Fibroblast of lung (primary cell): Measurements from ENCODE around the gene MSMB. TPM values are rescaled to one million over a fixed set of nuclear protein-coding genes. Genes with fewer than 3 reads are reported as not detected.

Experiments used
- DNase-seq, 2 donors: peaks; one replicate each; pipeline versions ENCODE4 v3.0.0 to v3.0.0-alpha.2; 2010; ENCODE audit warnings: low read depth in 2 of 2
- H2AFZ ChIP-seq: 2 replicates; pipeline ENCODE4 v1.5.1; 2012; ENCODE audit warnings: low read length, control low read depth, inconsistent platforms
- H3K27ac ChIP-seq: 2 replicates; pipeline ENCODE4 v1.5.1; 2011; ENCODE audit warnings: low read length, control low read depth; ENCODE audit not compliant: insufficient read depth
- H3K27me3 ChIP-seq: 2 replicates; pipeline ENCODE4 v1.5.1; 2011; ENCODE audit warnings: mild to moderate bottlenecking, low read length; ENCODE audit not compliant: control insufficient read depth, insufficient read depth
- H3K36me3 ChIP-seq: 2 replicates; pipeline ENCODE4 v1.5.1; 2011; ENCODE audit warnings: low read length; ENCODE audit not compliant: control insufficient read depth, insufficient read depth
- H3K4me1 ChIP-seq: 2 replicates; pipeline ENCODE4 v1.5.1; 2011; ENCODE audit warnings: low read length; ENCODE audit not compliant: control insufficient read depth, insufficient read depth; ENCODE audit errors: extremely low read depth
- H3K4me2 ChIP-seq: 2 replicates; pipeline ENCODE4 v1.5.1; 2011; ENCODE audit warnings: low read length, control low read depth; ENCODE audit not compliant: insufficient read depth; ENCODE audit errors: extremely low read depth
- H3K4me3 ChIP-seq, 4 experiments: fragments of 200-600 bp in 1 of 4; sonication (generic) in 1 of 4; replicated peaks in 1 of 4; 2 replicates each; pipeline ENCODE4 v1.5.1; 2011 to 2016; ENCODE audit warnings: low read length in 4 of 4, low read depth in 3 of 4, mild to moderate bottlenecking in 3 of 4, control low read depth in 2 of 4, inconsistent platforms in 1 of 4, mixed read lengths in 1 of 4; ENCODE audit not compliant: insufficient read depth in 1 of 4; ENCODE audit errors: control extremely low read depth in 1 of 4
- H3K79me2 ChIP-seq: 2 replicates; pipeline ENCODE4 v1.5.1; 2012; ENCODE audit warnings: mild to moderate bottlenecking, low read length, inconsistent platforms; ENCODE audit not compliant: control insufficient read depth, insufficient read depth
- H3K9ac ChIP-seq: 2 replicates; pipeline ENCODE4 v1.5.1; 2011; ENCODE audit warnings: mild to moderate bottlenecking, low read length, control low read depth; ENCODE audit not compliant: insufficient read depth
- H3K9me3 ChIP-seq: 2 replicates; pipeline ENCODE4 v1.5.1; 2012; ENCODE audit warnings: low read depth, low read length; ENCODE audit not compliant: control insufficient read depth, insufficient read depth
- H4K20me1 ChIP-seq: 2 replicates; pipeline ENCODE4 v1.5.1; 2011; ENCODE audit warnings: low read length; ENCODE audit not compliant: control insufficient read depth, insufficient read depth; ENCODE audit errors: extremely low read depth
- EZH2 ChIP-seq: IDR thresholded peaks from 2 replicates; pipeline ENCODE4 v1.5.1; 2012; ENCODE audit warnings: low read length, control low read depth, mild to moderate bottlenecking; ENCODE audit errors: missing control alignments
- polyA plus RNA-seq, 2 donors: library from polyadenylated mRNA; depleted of rRNA in 1 of 2; stranded (reverse) in 1 of 2; unstranded in 1 of 2; fragments of >200 nt; gene quantifications; 2 replicates each; pipeline ENCODE4 v1.2.1, GENCODE V29; 2011 to 2012; ENCODE audit warnings: missing spikeins in 1 of 2
- total RNA-seq: library from RNA; depleted of rRNA; stranded (reverse); fragments of >200 nt; gene quantifications from 2 replicates; pipeline ENCODE4 v1.2.1, GENCODE V29; 2014
- TF ChIP-seq, protein P1 (sequence below), 2 donors: IDR thresholded peaks in 1 of 2; conservative IDR thresholded peaks in 1 of 2; 1 replicate in 1 of 2; 2 replicates in 1 of 2; pipeline ENCODE4 v1.5.1; 2011 to 2012; ENCODE audit warnings: low read length in 2 of 2, control low read depth in 1 of 2, inconsistent platforms in 1 of 2, low read depth in 1 of 2, mild to moderate bottlenecking in 1 of 2

The MSMB gene
- total and polyA plus RNA-seq, 2 donors (not counting 1 experiment from before 2014, with no cell fraction given) = not detected

DNA sequence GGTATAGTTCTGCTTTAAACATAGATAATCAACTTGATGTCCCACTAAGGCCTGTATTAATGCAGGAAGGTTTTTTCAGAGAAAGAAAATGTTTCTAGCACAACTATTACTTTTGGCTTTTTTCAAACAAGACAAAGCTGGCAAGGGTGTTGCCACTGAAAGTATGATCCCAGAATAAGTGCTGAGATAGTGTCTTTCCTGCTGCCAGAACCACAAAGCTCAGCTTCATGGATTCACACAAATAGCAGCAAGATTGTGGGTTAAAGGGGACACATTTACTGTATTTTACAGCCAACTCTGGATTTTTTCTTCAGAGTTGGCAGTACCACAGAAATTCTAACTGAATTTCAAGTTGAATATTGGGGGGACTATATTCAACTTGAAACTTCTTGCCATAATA lies 20.0 kb downstream of the MSMB start:
- peaks cover 6% of the 10 kb centered on the region for H3K4me1 ChIP-seq
- TF ChIP-seq EZH2 = no peak
- TF ChIP-seq, protein P1, sequence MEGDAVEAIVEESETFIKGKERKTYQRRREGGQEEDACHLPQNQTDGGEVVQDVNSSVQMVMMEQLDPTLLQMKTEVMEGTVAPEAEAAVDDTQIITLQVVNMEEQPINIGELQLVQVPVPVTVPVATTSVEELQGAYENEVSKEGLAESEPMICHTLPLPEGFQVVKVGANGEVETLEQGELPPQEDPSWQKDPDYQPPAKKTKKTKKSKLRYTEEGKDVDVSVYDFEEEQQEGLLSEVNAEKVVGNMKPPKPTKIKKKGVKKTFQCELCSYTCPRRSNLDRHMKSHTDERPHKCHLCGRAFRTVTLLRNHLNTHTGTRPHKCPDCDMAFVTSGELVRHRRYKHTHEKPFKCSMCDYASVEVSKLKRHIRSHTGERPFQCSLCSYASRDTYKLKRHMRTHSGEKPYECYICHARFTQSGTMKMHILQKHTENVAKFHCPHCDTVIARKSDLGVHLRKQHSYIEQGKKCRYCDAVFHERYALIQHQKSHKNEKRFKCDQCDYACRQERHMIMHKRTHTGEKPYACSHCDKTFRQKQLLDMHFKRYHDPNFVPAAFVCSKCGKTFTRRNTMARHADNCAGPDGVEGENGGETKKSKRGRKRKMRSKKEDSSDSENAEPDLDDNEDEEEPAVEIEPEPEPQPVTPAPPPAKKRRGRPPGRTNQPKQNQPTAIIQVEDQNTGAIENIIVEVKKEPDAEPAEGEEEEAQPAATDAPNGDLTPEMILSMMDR (conservative IDR thresholded peaks at IDR 0.05 in 1 of 2, IDR thresholded peaks at IDR 0.05 in 1 of 2; ENCODE audit: low read depth in 1 of 2, low read length in 2 of 2) = no peak
- H3K9me3 ChIP-seq = no peaks in the 10 kb centered on the region
- H3K27me3 ChIP-seq = no peaks in the 10 kb centered on the region
- H3K79me2 ChIP-seq = peaks cover 80% of the 10 kb centered on the region
- H3K27ac ChIP-seq = no peak overlapping the region
- no peaks in the 10 kb centered on the region for H3K36me3 ChIP-seq
- H3K4me2 ChIP-seq = no peak overlapping the region
- H4K20me1 ChIP-seq = peaks cover 5% of the 10 kb centered on the region
- H3K9ac ChIP-seq = no peak overlapping the region
- H2AFZ ChIP-seq = no peak overlapping the region
- H3K4me3 ChIP-seq = no peak overlapping the region
- DNase-seq = peak in 1 of 2 donors; percentile 32

DNA sequence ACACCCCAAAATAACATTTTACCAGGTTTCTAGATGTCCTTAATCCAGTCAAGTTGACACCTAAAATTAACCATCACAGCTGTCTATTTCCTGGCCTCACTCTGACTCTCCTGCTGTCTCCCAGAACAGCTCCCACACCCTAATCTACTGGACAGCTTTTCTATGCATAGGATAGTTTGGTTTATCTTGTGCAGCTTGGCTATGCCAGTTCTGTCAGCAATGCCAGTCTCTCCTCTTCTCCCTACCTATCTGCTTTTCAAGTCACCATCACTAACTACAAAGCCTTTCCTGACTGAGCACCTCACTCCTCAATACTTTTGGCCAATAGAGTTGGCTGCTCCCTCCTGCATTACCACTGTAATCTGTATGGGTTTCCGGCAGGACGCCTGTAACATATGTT lies 20.7 kb downstream of the MSMB start:
- Histone ChIP-seq H3K36me3 (no peaks in the 10 kb centered on the region), H3K4me1 (peaks cover 6% of the 10 kb centered on the region), H2AFZ (no peak overlapping the region), H3K79me2 (peaks cover 86% of the 10 kb centered on the region), H3K27ac (peak overlapping the region; percentile 46), H3K9ac (no peak overlapping the region), H3K9me3 (no peaks in the 10 kb centered on the region), H4K20me1 (peaks cover 5% of the 10 kb centered on the region), H3K4me3 (no peak overlapping the region), H3K4me2 (no peak overlapping the region), H3K27me3 (no peaks in the 10 kb centered on the region)
- TF ChIP-seq, protein P1 (conservative IDR thresholded peaks at IDR 0.05 in 1 of 2, IDR thresholded peaks at IDR 0.05 in 1 of 2; ENCODE audit: low read depth in 1 of 2, low read length in 2 of 2) = no peak
- TF ChIP-seq EZH2 = no peak
- no peak for DNase-seq

DNA sequence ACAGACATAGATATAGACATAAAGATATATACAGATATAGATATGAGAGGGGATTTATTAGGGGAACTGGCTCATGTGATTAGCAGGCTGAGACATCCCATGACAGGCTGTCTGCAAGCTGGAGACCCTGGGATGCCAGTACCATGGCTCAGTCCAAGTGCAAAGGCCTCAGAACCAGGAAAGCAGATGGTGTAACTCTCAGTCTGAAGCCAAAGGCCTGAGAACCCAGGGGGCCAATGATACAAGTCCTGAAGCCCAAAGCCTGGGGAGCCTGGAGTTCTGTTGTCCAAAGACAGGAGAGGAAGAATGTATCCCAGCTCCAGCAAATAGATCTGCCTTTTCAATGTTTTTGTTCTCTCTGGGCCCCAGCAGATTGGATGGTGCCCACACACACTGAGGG lies 21.1 kb downstream of the MSMB start:
- Histone ChIP-seq H4K20me1 (peaks cover 5% of the 10 kb centered on the region), H3K9me3 (no peaks in the 10 kb centered on the region), H3K79me2 (peaks cover 86% of the 10 kb centered on the region), H3K36me3 (no peaks in the 10 kb centered on the region), H3K4me2 (no peak overlapping the region), H3K27me3 (no peaks in the 10 kb centered on the region), H2AFZ (no peak overlapping the region), H3K9ac (no peak overlapping the region), H3K27ac (peak overlapping the region; percentile 46), H3K4me1 (peaks cover 9% of the 10 kb centered on the region), H3K4me3 (no peak overlapping the region)
- no peak for DNase-seq
- TF ChIP-seq, protein P1 (conservative IDR thresholded peaks at IDR 0.05 in 1 of 2, IDR thresholded peaks at IDR 0.05 in 1 of 2; ENCODE audit: low read depth in 1 of 2, low read length in 2 of 2) = no peak
- TF ChIP-seq EZH2 = no peak
